HepG2 (cell line): ENCODE measurements around the gene ZDHHC18. TPM values are rescaled to one million over a fixed set of nuclear protein-coding genes. Genes with fewer than 3 reads are reported as not detected.
A peak's percentile ranks its signal among the peaks of the same experiment; 100 is the strongest.

ENCODE experiments used
- BORCS8-MEF2B ChIP-seq: sonication (generic); formaldehyde crosslinking; IDR thresholded peaks from 2 replicates; pipeline ENCODE4 v1.8.0; 2022; ENCODE audit warnings: mild to moderate bottlenecking, missing genetic modification reagents
- DDIT3 ChIP-seq: sonication (generic); formaldehyde crosslinking; IDR thresholded peaks from 2 replicates; pipeline ENCODE4 v1.4.0; 2020; ENCODE audit warnings: mild to moderate bottlenecking, missing genetic modification reagents
- E2F1 ChIP-seq: sonication (generic); formaldehyde crosslinking; IDR thresholded peaks from 2 replicates; pipeline ENCODE4 v1.5.0; 2020; ENCODE audit warnings: missing genetic modification reagents
- ISX ChIP-seq: sonication (generic); formaldehyde crosslinking; conservative IDR thresholded peaks from 2 replicates; pipeline ENCODE4 v1.5.0; 2020; ENCODE audit warnings: missing genetic modification reagents
- NFAT5 ChIP-seq: sonication (generic); formaldehyde crosslinking; IDR thresholded peaks from 2 replicates; pipeline ENCODE4 v1.4.0; 2020; ENCODE audit warnings: missing genetic modification reagents
- PATZ1 ChIP-seq: sonication (generic); formaldehyde crosslinking; IDR thresholded peaks from 2 replicates; pipeline ENCODE4 v1.4.0; 2020; ENCODE audit warnings: missing genetic modification reagents
- TCF7L2 ChIP-seq: IDR thresholded peaks from 2 replicates; pipeline ENCODE4 v1.6.1; 2011; ENCODE audit warnings: mild to moderate bottlenecking, low read depth, low read length, moderate library complexity
- XRCC5 ChIP-seq: fragments of 200-400 bp; formaldehyde crosslinking; optimal IDR thresholded peaks from 2 replicates; pipeline ENCODE3; 2017; ENCODE audit warnings: mild to moderate bottlenecking, low read length
- ZNF260 ChIP-seq: sonication (generic); formaldehyde crosslinking; IDR thresholded peaks from 2 replicates; pipeline ENCODE4 v1.4.0; 2020; ENCODE audit warnings: missing genetic modification reagents, low read depth, mild to moderate bottlenecking, borderline replicate concordance
- ZNF770 ChIP-seq: sonication (generic); formaldehyde crosslinking; IDR thresholded peaks from 2 replicates; pipeline ENCODE4 v1.5.0; 2020; ENCODE audit warnings: mild to moderate bottlenecking, missing genetic modification reagents
- ZSCAN20 ChIP-seq: sonication (generic); formaldehyde crosslinking; IDR thresholded peaks from 2 replicates; pipeline ENCODE4 v1.4.0; 2020; ENCODE audit warnings: missing genetic modification reagents, mild to moderate bottlenecking, borderline replicate concordance
- ZSCAN30 ChIP-seq: sonication (generic); formaldehyde crosslinking; IDR thresholded peaks from 2 replicates; pipeline ENCODE4 v1.5.0; 2020; ENCODE audit warnings: mild to moderate bottlenecking, missing genetic modification reagents
- polyA plus RNA-seq, 8 experiments: library from polyadenylated mRNA; depleted of rRNA in 3 of 8; stranded (reverse) in 7 of 8; unstranded in 1 of 8; fragments of >200 nt; fragmentation: Illumina TruSeq in 4 of 8; extraction: Trizol in 4 of 8; gene quantifications; 2 replicates each; pipeline versions ENCODE4 v1.2.1 to v1.2.3, GENCODE V29; 2011 to 2016; ENCODE audit warnings: low read depth in 4 of 8, missing spikeins in 1 of 8, mixed read lengths in 1 of 8; ENCODE audit not compliant: insufficient read depth in 1 of 8
- total RNA-seq, 5 experiments: library from RNA; depleted of rRNA; stranded (reverse); fragments of >200 nt; fragmentation: Illumina TruSeq; extraction: Trizol; gene quantifications; 2 replicates each; pipeline ENCODE4 v1.2.3, GENCODE V29; 2016; ENCODE audit warnings: low read depth in 1 of 5
- TF ChIP-seq, protein P1 (sequence below): sonication (generic); formaldehyde crosslinking; IDR thresholded peaks from 2 replicates; pipeline ENCODE4 v1.5.0; 2020; ENCODE audit warnings: mild to moderate bottlenecking, missing genetic modification reagents, moderate library complexity

Gene ZDHHC18
- total and polyA plus RNA-seq, 2 of the 13 experiments (the other 11 are each of a cell fraction or from before 2014, with no cell fraction given), result 13.2 to 35.3 TPM

GRCh38 chr1:26826261-26827105, at the start of gene ZDHHC18 (continued):
- TF ChIP-seq NFAT5 (0 out of 2 replicates have a peak, but pooled peaks have one; percentile 25), ZNF260 (no peak), ZSCAN20 (CRISPR knock-in tag) (no peak), ZSCAN30 (CRISPR knock-in tag) (no peak), TCF7L2 (no peak), E2F1 (no peak), ISX (CRISPR knock-in tag) (no peak), DDIT3 (no peak), BORCS8-MEF2B (CRISPR knock-in tag) (no peak), PATZ1 (peak; percentile 45), ZNF770 (CRISPR knock-in tag) (no peak), XRCC5 (peak; percentile 36)
- TF ChIP-seq, protein P1, sequence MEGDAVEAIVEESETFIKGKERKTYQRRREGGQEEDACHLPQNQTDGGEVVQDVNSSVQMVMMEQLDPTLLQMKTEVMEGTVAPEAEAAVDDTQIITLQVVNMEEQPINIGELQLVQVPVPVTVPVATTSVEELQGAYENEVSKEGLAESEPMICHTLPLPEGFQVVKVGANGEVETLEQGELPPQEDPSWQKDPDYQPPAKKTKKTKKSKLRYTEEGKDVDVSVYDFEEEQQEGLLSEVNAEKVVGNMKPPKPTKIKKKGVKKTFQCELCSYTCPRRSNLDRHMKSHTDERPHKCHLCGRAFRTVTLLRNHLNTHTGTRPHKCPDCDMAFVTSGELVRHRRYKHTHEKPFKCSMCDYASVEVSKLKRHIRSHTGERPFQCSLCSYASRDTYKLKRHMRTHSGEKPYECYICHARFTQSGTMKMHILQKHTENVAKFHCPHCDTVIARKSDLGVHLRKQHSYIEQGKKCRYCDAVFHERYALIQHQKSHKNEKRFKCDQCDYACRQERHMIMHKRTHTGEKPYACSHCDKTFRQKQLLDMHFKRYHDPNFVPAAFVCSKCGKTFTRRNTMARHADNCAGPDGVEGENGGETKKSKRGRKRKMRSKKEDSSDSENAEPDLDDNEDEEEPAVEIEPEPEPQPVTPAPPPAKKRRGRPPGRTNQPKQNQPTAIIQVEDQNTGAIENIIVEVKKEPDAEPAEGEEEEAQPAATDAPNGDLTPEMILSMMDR (CRISPR knock-in tag), result peak; percentile 58
